GM10847 (cell line): ENCODE measurements around the gene CEACAM7.

Experiments
- POLR2A ChIP-seq: IDR thresholded peaks from 2 replicates; pipeline ENCODE4 v1.6.1; 2011; ENCODE audit not compliant: insufficient read length; ENCODE audit errors: extremely low read depth

CEACAM7 gene

GRCh38 chr19:41694196-41694595, 6.1 kb upstream of the CEACAM7 start:
- TF ChIP-seq POLR2A, result no peak

- TF ChIP-seq POLR2A, result no peak
These were observed 3.3 kb upstream of the CEACAM7 start for GRCh38 chr19:41691268-41691970.

DNA sequence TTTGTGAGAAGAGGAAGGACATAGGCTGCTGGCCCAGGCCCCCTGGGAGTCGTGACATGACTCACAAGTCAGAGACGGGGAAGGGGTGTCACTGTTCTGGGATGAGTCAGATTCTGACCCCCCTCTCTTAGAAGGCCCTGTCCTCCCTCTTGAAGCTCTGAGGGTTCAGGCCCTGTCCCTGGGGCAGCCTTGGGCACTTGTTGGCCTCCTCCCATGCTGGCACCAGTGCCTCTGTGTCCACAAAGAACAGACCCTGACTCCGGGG, 2.7 kb upstream of the CEACAM7 start:
- no peak for TF ChIP-seq POLR2A

GRCh38 chr19:41689993-41690800, 2.1 kb upstream of the CEACAM7 start:
- TF ChIP-seq POLR2A, result no peak

- no peak for TF ChIP-seq POLR2A
These were observed 617 bp upstream of the CEACAM7 start for GRCh38 chr19:41688687-41689086.

DNA sequence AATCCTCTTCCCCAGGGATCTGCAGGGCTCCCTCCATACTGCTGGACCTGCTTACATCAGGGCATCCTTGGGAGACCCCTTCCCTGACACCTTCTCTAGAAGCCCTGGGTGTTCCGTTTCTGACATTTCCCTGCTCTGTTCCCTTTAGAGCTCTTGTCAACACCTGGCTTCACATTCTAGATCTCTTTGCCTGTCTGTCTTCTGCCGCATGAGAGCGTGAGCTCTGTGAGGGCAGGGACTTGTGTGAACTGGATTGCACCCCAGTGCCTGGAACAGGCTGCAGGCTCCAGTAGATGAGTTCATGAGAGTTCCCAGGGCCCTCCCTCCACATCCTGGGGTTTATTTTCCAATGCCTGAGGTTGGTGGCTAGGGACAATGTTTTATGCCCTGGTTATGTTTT, 651 bp downstream of the CEACAM7 start:
- TF ChIP-seq POLR2A, result no peak

DNA sequence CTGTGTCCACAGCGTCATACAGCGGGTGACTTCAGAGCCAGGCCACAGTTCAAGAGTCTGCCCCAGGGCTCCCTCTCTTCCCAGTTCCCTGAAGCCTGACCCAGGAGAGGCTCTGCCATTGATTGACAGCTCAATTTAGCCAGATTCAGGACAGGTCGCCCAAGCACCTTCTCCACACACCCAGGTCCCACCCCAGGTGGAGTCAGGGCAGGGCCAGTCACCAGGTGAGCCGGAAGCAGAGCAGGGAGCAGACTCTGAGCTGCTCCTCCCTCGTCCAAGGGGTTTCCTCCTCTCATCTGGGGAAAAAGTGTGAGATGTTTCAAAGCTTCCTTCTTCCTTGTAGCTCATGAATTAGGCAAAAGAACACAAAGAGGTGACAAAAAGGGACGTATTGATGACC, 5.6 kb downstream of the CEACAM7 start:
- TF ChIP-seq POLR2A, result no peak

- no peak for TF ChIP-seq POLR2A
These were observed 16.6 kb downstream of the CEACAM7 start for GRCh38 chr19:41671486-41671885.

GRCh38 chr19:41670755-41671154, 17.3 kb downstream of the CEACAM7 start:
- TF ChIP-seq POLR2A, result no peak

DNA sequence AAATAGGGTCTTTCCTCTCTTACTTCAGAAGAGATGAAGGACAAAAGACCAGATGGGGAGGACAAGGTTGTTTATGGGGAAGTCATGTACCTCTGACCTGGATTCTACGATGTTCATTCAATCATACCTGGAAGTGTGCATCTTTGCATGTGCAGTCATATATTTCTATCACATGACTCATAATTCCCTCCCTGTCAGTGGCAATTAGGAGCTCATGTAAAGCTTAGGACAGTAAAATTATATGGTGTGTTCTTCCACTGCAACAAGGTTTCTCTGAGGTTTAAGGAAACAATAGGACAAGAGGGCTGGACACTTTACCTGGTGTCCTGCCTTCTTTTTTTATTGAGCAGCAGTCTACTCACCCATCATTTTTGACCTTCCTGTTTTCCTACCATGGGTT, 19.8 kb downstream of the CEACAM7 start:
- TF ChIP-seq POLR2A, result no peak

DNA sequence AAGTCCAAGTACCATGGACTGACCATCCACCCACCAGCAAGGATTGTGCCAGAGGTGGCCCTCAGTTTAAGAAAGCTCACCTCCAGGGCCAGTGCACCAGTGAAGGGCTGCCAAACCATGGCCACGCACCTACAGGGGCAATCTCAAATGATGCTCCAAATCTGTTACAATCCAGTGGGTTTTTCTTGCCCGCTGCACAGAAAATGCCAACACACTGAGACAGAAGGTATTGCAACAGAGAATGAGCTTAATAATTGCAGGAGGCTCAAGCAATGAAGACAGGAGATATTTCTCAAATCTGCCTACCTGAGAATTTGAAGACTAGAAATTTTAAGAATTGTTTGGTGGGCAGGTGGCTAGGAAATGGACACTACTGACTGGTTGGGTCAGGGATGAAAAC, 22.0 kb downstream of the CEACAM7 start:
- no peak for TF ChIP-seq POLR2A

DNA sequence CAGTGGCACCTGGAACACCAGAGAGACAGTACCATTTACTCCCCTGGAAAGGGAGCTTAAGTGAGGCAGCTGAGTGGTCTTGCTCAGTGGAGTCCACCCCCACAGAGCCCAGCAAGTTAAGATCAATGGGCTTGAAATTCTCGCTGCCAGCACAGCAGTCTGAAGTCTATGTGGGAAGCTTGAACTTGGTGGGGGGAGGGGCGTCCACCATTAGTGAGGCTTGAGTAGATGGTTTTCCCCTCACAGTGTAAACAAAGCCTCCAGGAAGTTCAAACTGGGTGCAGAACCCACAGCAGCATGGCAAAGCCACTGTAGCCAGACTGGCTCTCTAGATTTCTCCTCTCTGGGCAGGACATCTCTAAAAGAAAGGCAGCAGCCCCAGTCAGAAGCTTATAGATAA, 30.9 kb downstream of the CEACAM7 start:
- no peak for TF ChIP-seq POLR2A

- no peak for TF ChIP-seq POLR2A
These were observed 35.8 kb downstream of the CEACAM7 start for GRCh38 chr19:41652250-41652649.

DNA sequence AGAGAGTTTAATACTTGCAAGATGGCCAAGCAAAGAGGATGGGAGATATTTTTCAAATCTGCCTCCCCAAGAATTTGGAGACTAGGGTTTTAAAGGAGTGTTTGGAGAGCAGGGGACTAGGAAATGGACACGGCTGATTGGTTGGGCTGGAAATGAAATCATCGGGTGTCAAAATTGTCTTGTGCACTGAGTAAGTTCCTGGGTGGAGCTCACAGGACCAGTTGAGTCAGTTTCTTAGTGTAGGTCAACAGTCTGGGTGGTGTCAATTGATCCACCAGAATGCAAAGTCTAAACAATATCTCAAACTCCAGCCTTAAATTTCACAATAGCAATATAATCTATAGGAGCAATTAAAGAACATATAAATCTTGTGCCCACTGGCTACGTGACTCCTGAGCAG, 38.2 kb downstream of the CEACAM7 start:
- no peak for TF ChIP-seq POLR2A

- no peak for TF ChIP-seq POLR2A
These were observed 41.4 kb downstream of the CEACAM7 start for GRCh38 chr19:41646589-41647204.

- TF ChIP-seq POLR2A, result no peak
These were observed 46.1 kb downstream of the CEACAM7 start for GRCh38 chr19:41641879-41642485.
